Neural progenitor cell (in vitro differentiated cells): Measurements from ENCODE around the gene PCK1.

Source experiments
- EZH2 ChIP-seq: fragments of 200-600 bp; sonication (generic); IDR thresholded peaks from 2 replicates; pipeline ENCODE4 v1.6.1; 2017; ENCODE audit warnings: antibody characterized with exemption, mild to moderate bottlenecking, moderate library complexity
- EZH2phosphoT487 ChIP-seq: fragments of 200-600 bp; sonication (generic); IDR thresholded peaks from 2 replicates; pipeline ENCODE4 v1.6.1; 2017; ENCODE audit warnings: antibody characterized with exemption
- TF ChIP-seq, protein P1 (sequence below): fragments of 200-600 bp; sonication (generic); IDR thresholded peaks from 2 replicates; pipeline ENCODE4 v1.5.1; 2017; ENCODE audit warnings: antibody characterized with exemption, mild to moderate bottlenecking

- TF ChIP-seq EZH2 (no peak), EZH2phosphoT487 (no peak)
- TF ChIP-seq, protein P1, sequence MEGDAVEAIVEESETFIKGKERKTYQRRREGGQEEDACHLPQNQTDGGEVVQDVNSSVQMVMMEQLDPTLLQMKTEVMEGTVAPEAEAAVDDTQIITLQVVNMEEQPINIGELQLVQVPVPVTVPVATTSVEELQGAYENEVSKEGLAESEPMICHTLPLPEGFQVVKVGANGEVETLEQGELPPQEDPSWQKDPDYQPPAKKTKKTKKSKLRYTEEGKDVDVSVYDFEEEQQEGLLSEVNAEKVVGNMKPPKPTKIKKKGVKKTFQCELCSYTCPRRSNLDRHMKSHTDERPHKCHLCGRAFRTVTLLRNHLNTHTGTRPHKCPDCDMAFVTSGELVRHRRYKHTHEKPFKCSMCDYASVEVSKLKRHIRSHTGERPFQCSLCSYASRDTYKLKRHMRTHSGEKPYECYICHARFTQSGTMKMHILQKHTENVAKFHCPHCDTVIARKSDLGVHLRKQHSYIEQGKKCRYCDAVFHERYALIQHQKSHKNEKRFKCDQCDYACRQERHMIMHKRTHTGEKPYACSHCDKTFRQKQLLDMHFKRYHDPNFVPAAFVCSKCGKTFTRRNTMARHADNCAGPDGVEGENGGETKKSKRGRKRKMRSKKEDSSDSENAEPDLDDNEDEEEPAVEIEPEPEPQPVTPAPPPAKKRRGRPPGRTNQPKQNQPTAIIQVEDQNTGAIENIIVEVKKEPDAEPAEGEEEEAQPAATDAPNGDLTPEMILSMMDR = no peak
Measured at GRCh38 chr20:57612436-57612835, 51.5 kb downstream of the PCK1 start.
